Esophagus (tissue), 2 donors: Measurements from ENCODE around the gene PTH2. TPM values are rescaled to one million over a fixed set of nuclear protein-coding genes. Genes with fewer than 3 reads are reported as not detected.
"Not testable (repeated sequence)": the region's sequence is repeated elsewhere in the genome, so short reads cannot be mapped to it uniquely, and the experiment has no call there.

Source experiments
- H3K27ac ChIP-seq, 2 donors: one replicate each; pipeline ENCODE4 v1.5.1; 2013; ENCODE audit warnings: low read depth in 2 of 2, mild to moderate bottlenecking in 2 of 2, inconsistent platforms in 1 of 2, low read length in 1 of 2, moderate library complexity in 1 of 2
- H3K27me3 ChIP-seq, 2 donors: one replicate each; pipeline ENCODE4 v1.6.1; 2013; ENCODE audit warnings: low read length in 2 of 2, control low read depth in 1 of 2, mild to moderate bottlenecking in 1 of 2; ENCODE audit not compliant: insufficient read depth in 2 of 2, control insufficient read depth in 1 of 2
- H3K36me3 ChIP-seq, 2 donors: one replicate each; pipeline ENCODE4 v1.6.1; 2013; ENCODE audit warnings: low read length in 1 of 2; ENCODE audit not compliant: control insufficient read depth in 2 of 2, insufficient read depth in 2 of 2
- H3K4me1 ChIP-seq, 2 donors: one replicate each; pipeline ENCODE4 v1.6.1; 2013; ENCODE audit warnings: low read length in 1 of 2; ENCODE audit not compliant: control insufficient read depth in 2 of 2, insufficient read depth in 2 of 2
- H3K4me3 ChIP-seq, 2 donors: one replicate each; pipeline ENCODE4 v1.5.1; 2013; ENCODE audit warnings: low read length in 2 of 2, mild to moderate bottlenecking in 2 of 2, low read depth in 1 of 2, moderate library complexity in 1 of 2
- H3K9me3 ChIP-seq, 2 donors: one replicate each; pipeline ENCODE4 v1.6.1; 2013; ENCODE audit warnings: mild to moderate bottlenecking in 2 of 2, low read depth in 1 of 2, low read length in 1 of 2, moderate library complexity in 1 of 2; ENCODE audit not compliant: control insufficient read depth in 2 of 2, insufficient read depth in 1 of 2
- WGBS, 2 donors: extraction: QIAGEN DNeasy Blood & Tissue Kit; methylation state at CpG; one replicate each; pipeline ENCODE4 v1.1.7; 2013; 5-methylcytosine and 5-hydroxymethylcytosine counted together
- polyA plus RNA-seq, 2 donors: library from polyadenylated mRNA; stranded (reverse); fragments of 200-250 nt; gene quantifications; one replicate each; pipeline ENCODE4 v1.2.3, GENCODE V29; 2013
- donor health status: healthy with polysubstance abuse.
- donor health status: Bipolar disorder and iron deficiency.

Gene PTH2
- polyA plus RNA-seq, 2 donors: not detected

GRCh38 chr19:49451430-49452181, 28.4 kb upstream of the PTH2 start, which contains the start of gene PIH1D1:
TSS of gene PIH1D1 (minus strand) at chr19:49451814. CDS start at chr19:49451574, 240 bp downstream.
- Histone ChIP-seq H3K27ac (peak within 1 kb of the TSS; percentile 97 to 100), H3K4me1 (no peaks in the 10 kb centered on the region), H3K9me3 (no peaks in the 10 kb centered on the region), H3K4me3 (peak within 1 kb of the TSS; percentile 76 to 84), H3K36me3 (peaks cover 5 to 14% of the 10 kb centered on the region in 2 donors), H3K27me3 (no peaks in the 10 kb centered on the region)
- WGBS, 2 donors: 1% methylated on average over 42 of the region's 42 CpGs

- H3K9me3 ChIP-seq: no peaks in the 10 kb centered on the region
- H3K36me3 ChIP-seq: peaks cover 5 to 16% of the 10 kb centered on the region in 2 donors
- H3K27ac ChIP-seq: no peak overlapping the region
- H3K4me1 ChIP-seq: no peaks in the 10 kb centered on the region
- 79 to 82% methylated on average over 7 of the region's 7 CpGs for WGBS, 2 donors
- H3K27me3 ChIP-seq: no peaks in the 10 kb centered on the region
- H3K4me3 ChIP-seq: peak overlapping the region in 1 of 2 donors; percentile 84
Measured at GRCh38 chr19:49450405-49450804, 27.2 kb upstream of the PTH2 start.

- WGBS, 2 donors: 87 to 93% methylated on average over 6 of the region's 6 CpGs
- H3K27me3 ChIP-seq: no peaks in the 10 kb centered on the region
- H3K36me3 ChIP-seq: peaks cover 5 to 16% of the 10 kb centered on the region in 2 donors
- H3K27ac ChIP-seq: peak overlapping the region in 1 of 2 donors; percentile 35
- H3K4me1 ChIP-seq: no peaks in the 10 kb centered on the region
- H3K9me3 ChIP-seq: no peaks in the 10 kb centered on the region
- H3K4me3 ChIP-seq: no peak overlapping the region
Measured at GRCh38 chr19:49448432-49448786, 25.2 kb upstream of the PTH2 start.

GRCh38 chr19:49447485-49448431, 24.5 kb upstream of the PTH2 start:
- Histone ChIP-seq H3K4me3 (no peak overlapping the region), H3K4me1 (no peaks in the 10 kb centered on the region), H3K36me3 (peaks cover 5 to 16% of the 10 kb centered on the region in 2 donors), H3K27ac (no peak overlapping the region), H3K9me3 (no peaks in the 10 kb centered on the region), H3K27me3 (no peaks in the 10 kb centered on the region)
- WGBS, 2 donors: 73 to 82% methylated on average over 31 to 32 of the region's 32 CpGs

GRCh38 chr19:49445997-49446396, 22.8 kb upstream of the PTH2 start:
- H3K4me1 ChIP-seq: peaks cover 0 to 2% of the 10 kb centered on the region in 2 donors
- H3K27ac ChIP-seq: no peak overlapping the region
- WGBS, 2 donors: 66 to 87% methylated on average over 3 of the region's 3 CpGs
- no peak overlapping the region for H3K4me3 ChIP-seq
- peaks cover 5 to 16% of the 10 kb centered on the region in 2 donors for H3K36me3 ChIP-seq
- no peaks in the 10 kb centered on the region for H3K9me3 ChIP-seq
- peaks cover 0 to 5% of the 10 kb centered on the region in 2 donors for H3K27me3 ChIP-seq

- peaks cover 5 to 13% of the 10 kb centered on the region in 2 donors for H3K36me3 ChIP-seq
- H3K4me3 ChIP-seq, H3K27me3 ChIP-seq, H3K27ac ChIP-seq, H3K9me3 ChIP-seq, H3K4me1 ChIP-seq: not testable (repeated sequence)
- 46 to 60% methylated on average over 5 of the region's 5 CpGs for WGBS, 2 donors
Measured at GRCh38 chr19:49444100-49444700, 21.0 kb upstream of the PTH2 start.

GRCh38 chr19:49443366-49444099, 20.3 kb upstream of the PTH2 start:
- Histone ChIP-seq H3K4me1 (peaks cover 0 to 2% of the 10 kb centered on the region in 2 donors), H3K27ac (peak overlapping the region; percentile 80 to 86), H3K27me3 (peaks cover 0 to 5% of the 10 kb centered on the region in 2 donors), H3K4me3 (peak overlapping the region; percentile 61 to 70), H3K9me3 (no peaks in the 10 kb centered on the region), H3K36me3 (peaks cover 3 to 11% of the 10 kb centered on the region in 2 donors)
- WGBS, 2 donors: 0% methylated on average over 46 to 47 of the region's 47 CpGs

- peaks cover 0 to 5% of the 10 kb centered on the region in 2 donors for H3K27me3 ChIP-seq
- no peaks in the 10 kb centered on the region for H3K9me3 ChIP-seq
Measured at GRCh38 chr19:49442771-49443365, 19.6 kb upstream of the PTH2 start.

More at GRCh38 chr19:49442771-49443365, 19.6 kb upstream of the PTH2 start:
- peak overlapping the region; percentile 61 to 70 for H3K4me3 ChIP-seq
- peak overlapping the region; percentile 80 to 86 for H3K27ac ChIP-seq
- peaks cover 0 to 2% of the 10 kb centered on the region in 2 donors for H3K4me1 ChIP-seq
- WGBS, 2 donors: 1 to 2% methylated on average over 42 to 43 of the region's 43 CpGs
- peaks cover 0 to 9% of the 10 kb centered on the region in 2 donors for H3K36me3 ChIP-seq
